ENCODE results near the gene TRIM28. TPM values are rescaled to one million over a fixed set of nuclear protein-coding genes. Genes with fewer than 3 reads are reported as not detected.
A peak's percentile ranks its signal among the peaks of the same experiment; 100 is the strongest.

Gene TRIM28
- total and polyA plus RNA-seq, 12 donors, result 161 to 302 (median 240) TPM

DNA sequence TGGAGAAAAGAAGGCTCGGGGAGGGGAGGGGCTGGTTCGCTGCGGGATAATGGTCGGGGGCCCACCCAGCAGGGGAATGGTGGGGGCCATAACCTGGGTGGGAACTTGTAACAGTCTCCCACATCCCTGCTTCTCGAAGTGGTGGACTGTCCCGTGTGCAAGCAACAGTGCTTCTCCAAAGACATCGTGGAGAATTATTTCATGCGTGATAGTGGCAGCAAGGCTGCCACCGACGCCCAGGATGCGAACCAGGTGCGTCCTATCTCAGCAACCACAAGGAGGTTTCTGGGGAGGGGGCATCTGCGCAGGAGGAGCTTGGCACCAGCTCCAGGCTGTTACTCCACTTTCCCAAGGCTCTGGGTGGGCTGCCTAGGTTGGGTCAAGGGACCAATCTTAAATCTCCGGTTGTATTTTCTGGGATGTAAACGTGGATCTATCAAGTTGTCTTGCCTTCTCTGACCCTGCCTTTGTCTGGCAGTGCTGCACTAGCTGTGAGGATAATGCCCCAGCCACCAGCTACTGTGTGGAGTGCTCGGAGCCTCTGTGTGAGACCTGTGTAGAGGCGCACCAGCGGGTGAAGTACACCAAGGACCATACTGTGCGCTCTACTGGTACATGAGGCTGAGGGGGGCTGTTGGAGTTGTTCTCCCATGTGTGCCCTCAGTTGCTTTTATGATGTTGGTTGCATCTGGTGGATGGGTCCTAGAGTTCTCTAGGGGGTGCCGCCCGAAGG lies 1.6 kb downstream of the TRIM28 start:
- Histone ChIP-seq H3K4me3 (peak overlapping the region; percentile 10 to 96 (median 73)), H3K9me3 (replicated peaks in 1 of 3) (no peaks in the 10 kb centered on the region), H3K36me3 (replicated peaks in 1 of 2) (peaks cover 0 to 35% of the 10 kb centered on the region in 2 donors), H3K4me1 (replicated peaks in 1 of 2) (peaks cover 19 to 30% of the 10 kb centered on the region in 2 donors), H3K27me3 (no peaks in the 10 kb centered on the region), H3K27ac (peak overlapping the region in 3 of 5 donors; percentile 85 to 97 (median 95))
- peak in 2 of 7 donors; percentile 35 to 47 for DNase-seq
- TF ChIP-seq, protein P1, sequence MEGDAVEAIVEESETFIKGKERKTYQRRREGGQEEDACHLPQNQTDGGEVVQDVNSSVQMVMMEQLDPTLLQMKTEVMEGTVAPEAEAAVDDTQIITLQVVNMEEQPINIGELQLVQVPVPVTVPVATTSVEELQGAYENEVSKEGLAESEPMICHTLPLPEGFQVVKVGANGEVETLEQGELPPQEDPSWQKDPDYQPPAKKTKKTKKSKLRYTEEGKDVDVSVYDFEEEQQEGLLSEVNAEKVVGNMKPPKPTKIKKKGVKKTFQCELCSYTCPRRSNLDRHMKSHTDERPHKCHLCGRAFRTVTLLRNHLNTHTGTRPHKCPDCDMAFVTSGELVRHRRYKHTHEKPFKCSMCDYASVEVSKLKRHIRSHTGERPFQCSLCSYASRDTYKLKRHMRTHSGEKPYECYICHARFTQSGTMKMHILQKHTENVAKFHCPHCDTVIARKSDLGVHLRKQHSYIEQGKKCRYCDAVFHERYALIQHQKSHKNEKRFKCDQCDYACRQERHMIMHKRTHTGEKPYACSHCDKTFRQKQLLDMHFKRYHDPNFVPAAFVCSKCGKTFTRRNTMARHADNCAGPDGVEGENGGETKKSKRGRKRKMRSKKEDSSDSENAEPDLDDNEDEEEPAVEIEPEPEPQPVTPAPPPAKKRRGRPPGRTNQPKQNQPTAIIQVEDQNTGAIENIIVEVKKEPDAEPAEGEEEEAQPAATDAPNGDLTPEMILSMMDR (IDR thresholded peaks at IDR 0.05), result no peak
- intact Hi-C loops (cut with DNase I), result no loop called here
- WGBS, 4 donors, result 6 to 10% (median 9%) methylated on average over 16 to 21 of the region's 21 CpGs

DNA sequence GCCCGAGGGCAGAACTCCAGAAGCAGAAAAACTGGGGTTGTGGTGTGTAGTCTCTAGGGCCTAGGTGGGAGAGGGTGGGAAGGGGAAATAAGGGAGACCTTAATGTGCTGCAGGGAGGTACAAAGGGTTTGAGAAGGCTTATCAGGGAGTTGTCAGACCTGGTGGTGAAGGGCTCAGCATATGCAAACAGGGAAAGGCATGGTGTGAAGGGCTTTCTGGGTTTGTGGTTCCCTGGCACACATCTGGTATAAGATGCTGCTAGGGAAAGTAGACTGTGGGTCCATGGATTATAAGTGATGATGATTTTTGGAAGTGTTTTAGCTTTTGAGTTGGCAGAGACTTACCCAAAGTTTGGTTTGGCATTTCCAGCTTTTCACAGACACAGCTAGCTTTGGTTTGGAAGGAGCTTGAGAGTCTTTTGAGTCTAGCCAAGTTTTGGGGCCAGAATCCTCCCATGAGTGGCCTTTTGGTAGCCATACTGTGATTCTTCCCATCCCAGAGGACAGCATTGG lies 2.2 kb downstream of the TRIM28 start:
- Histone ChIP-seq H3K27ac (peak overlapping the region in 1 of 5 donors; percentile 95), H3K4me1 (replicated peaks in 1 of 2) (peaks cover 19 to 30% of the 10 kb centered on the region in 2 donors), H3K9me3 (replicated peaks in 1 of 3) (no peaks in the 10 kb centered on the region), H3K36me3 (replicated peaks in 1 of 2) (peaks cover 0 to 41% of the 10 kb centered on the region in 2 donors), H3K4me3 (peak overlapping the region in 2 of 4 donors; percentile 59 to 96), H3K27me3 (no peaks in the 10 kb centered on the region)
- TF ChIP-seq, protein P1 (IDR thresholded peaks at IDR 0.05), result no peak
- TF ChIP-seq POLR2A (IDR thresholded peaks at IDR 0.05), result no peak
- 9 to 20% (median 11%) methylated on average over 1 of the region's 1 CpG for WGBS, 4 donors
- intact Hi-C loops (cut with DNase I), result no loop called here
- no peak for DNase-seq

DNA sequence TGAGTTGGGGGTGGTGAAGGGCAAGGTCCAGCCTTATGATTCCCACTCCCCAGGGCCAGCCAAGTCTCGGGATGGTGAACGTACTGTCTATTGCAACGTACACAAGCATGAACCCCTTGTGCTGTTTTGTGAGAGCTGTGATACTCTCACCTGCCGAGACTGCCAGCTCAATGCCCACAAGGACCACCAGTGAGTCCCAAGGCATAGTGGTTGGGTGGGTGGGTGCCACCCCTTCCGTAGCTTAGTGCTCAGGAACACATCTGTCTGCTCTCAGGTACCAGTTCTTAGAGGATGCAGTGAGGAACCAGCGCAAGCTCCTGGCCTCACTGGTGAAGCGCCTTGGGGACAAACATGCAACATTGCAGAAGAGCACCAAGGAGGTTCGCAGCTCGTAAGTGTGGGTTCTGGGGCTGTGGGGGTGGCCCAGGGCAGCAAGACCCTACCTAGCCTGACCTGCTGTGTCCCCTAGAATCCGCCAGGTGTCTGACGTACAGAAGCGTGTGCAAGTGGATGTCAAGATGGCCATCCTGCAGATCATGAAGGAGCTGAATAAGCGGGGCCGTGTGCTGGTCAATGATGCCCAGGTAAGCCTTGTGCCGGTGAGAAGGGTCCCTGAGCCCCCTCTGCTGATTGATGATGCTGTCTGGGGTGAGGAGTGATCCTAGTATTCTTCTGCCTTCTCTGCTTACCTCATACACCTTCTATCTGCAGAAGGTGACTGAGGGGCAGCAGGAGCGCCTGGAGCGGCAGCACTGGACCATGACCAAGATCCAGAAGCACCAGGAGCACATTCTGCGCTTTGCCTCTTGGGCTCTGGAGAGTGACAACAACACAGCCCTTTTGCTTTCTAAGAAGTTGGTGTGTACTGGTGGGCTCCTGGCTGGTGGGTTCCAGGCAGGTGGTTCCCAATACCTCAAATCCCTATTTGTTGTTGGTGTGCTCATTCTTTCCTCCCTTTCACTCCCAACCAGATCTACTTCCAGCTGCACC lies 3.8 kb downstream of the TRIM28 start:
- H3K36me3 ChIP-seq (replicated peaks in 1 of 2), result peaks cover 0 to 56% of the 10 kb centered on the region in 2 donors
- H3K27me3 ChIP-seq, result no peaks in the 10 kb centered on the region

More for the DNA sequence above, 3.8 kb downstream of the TRIM28 start:
- Histone ChIP-seq H3K4me1 (replicated peaks in 1 of 2) (peaks cover 19 to 30% of the 10 kb centered on the region in 2 donors), H3K4me3 (no peak overlapping the region), H3K27ac (no peak overlapping the region), H3K9me3 (replicated peaks in 1 of 3) (no peaks in the 10 kb centered on the region)
- TF ChIP-seq, protein P1 (IDR thresholded peaks at IDR 0.05), result no peak
- TF ChIP-seq POLR2A (IDR thresholded peaks at IDR 0.05), result no peak
- no peak for DNase-seq
- intact Hi-C loops (cut with DNase I), result no loop called here
- 85 to 90% (median 86%) methylated on average over 9 to 18 of the region's 18 CpGs for WGBS, 4 donors

Measured in adrenal gland (tissue), 12 donors.